PC-3 (cell line): ENCODE measurements around the gene CLIC5. TPM values are rescaled to one million over a fixed set of nuclear protein-coding genes. Genes with fewer than 3 reads are reported as not detected.

Experiments
- ATAC-seq: fragments of 200-7000 bp; cut with Tn5 transposase; 2 replicates; pipeline ENCODE4 v1.9.1; 2020; ENCODE audit warnings: mild to moderate bottlenecking, moderate library complexity
- BruUV-seq: library from RNA; stranded (reverse); fragments of 400-500 nt; replicated peaks from 2 replicates; lab custom pipeline; 2021; lab: Mats Ljungman, UMichigan
- CTCF ChIA-PET: fragments of 300-600 bp; sonication (Branson Sonifier 250); formaldehyde crosslinking; loops from one replicate; lab custom pipeline; 2022; ENCODE audit warnings: antibody characterized with exemption; lab: Charles Lee
- POLR2A ChIA-PET: fragments of 300-600 bp; sonication (Branson Sonifier 250); formaldehyde crosslinking; loops from one replicate; lab custom pipeline; 2022; ENCODE audit warnings: antibody characterized with exemption; ENCODE audit not compliant: unreplicated experiment; lab: Charles Lee
- DNase-seq: peaks from one replicate; pipeline ENCODE4 v3.0.0-alpha.2; 2015
- H2AFZ ChIP-seq: fragments of 300-600 bp; sonication (generic); 2 replicates; pipeline ENCODE4 v1.6.0; 2016; ENCODE audit warnings: antibody characterized with exemption, low read length
- H3F3A ChIP-seq: fragments of 300-600 bp; sonication (generic); one replicate; pipeline ENCODE4 v1.6.0; 2017; ENCODE audit warnings: antibody characterized with exemption, low read length, control low read depth, mild to moderate bottlenecking; ENCODE audit not compliant: unreplicated experiment
- H3K27ac ChIP-seq: fragments of 300-600 bp; sonication (generic); 2 replicates; pipeline ENCODE4 v1.5.1; 2016; ENCODE audit warnings: mild to moderate bottlenecking, low read length
- H3K27me3 ChIP-seq: fragments of 300-600 bp; sonication (generic); 2 replicates; pipeline ENCODE4 v1.6.1; 2016; ENCODE audit warnings: low read length, mixed read lengths
- H3K36me3 ChIP-seq: fragments of 300-600 bp; sonication (generic); 2 replicates; pipeline ENCODE4 v1.6.1; 2016; ENCODE audit warnings: low read depth, mixed run types, low read length, mixed read lengths
- H3K4me1 ChIP-seq: fragments of 300-600 bp; sonication (generic); 2 replicates; pipeline ENCODE4 v1.5.1; 2016; ENCODE audit warnings: low read length; ENCODE audit not compliant: insufficient read depth
- H3K4me2 ChIP-seq: fragments of 300-600 bp; sonication (generic); 2 replicates; pipeline ENCODE4 v1.6.0; 2016; ENCODE audit warnings: low read length
- H3K4me3 ChIP-seq: fragments of 300-600 bp; sonication (generic); 2 replicates; pipeline ENCODE4 v1.5.1; 2016; ENCODE audit warnings: mild to moderate bottlenecking, low read length, mixed read lengths
- H3K79me2 ChIP-seq: fragments of 300-600 bp; sonication (generic); 2 replicates; pipeline ENCODE4 v1.6.1; 2017; ENCODE audit warnings: low read length, mixed read lengths
- H3K9ac ChIP-seq: fragments of 300-600 bp; sonication (generic); 2 replicates; pipeline ENCODE4 v1.6.0; 2016; ENCODE audit warnings: mild to moderate bottlenecking, low read length
- H3K9me2 ChIP-seq: fragments of 300-600 bp; sonication (generic); replicated peaks from 2 replicates; pipeline ENCODE4 v1.6.1; 2016; ENCODE audit warnings: mixed run types, low read length, mixed read lengths
- H3K9me3 ChIP-seq: fragments of 300-600 bp; sonication (generic); 2 replicates; pipeline ENCODE4 v1.6.1; 2016; ENCODE audit warnings: low read length, mixed read lengths
- H4K20me1 ChIP-seq: fragments of 300-600 bp; sonication (generic); 2 replicates; pipeline ENCODE4 v1.6.1; 2016; ENCODE audit warnings: low read length, mixed read lengths
- CTCF ChIP-seq: fragments of 300-600 bp; sonication (generic); conservative IDR thresholded peaks from 2 replicates; pipeline ENCODE4 v1.5.1; 2017; ENCODE audit warnings: antibody characterized with exemption, low read depth, mild to moderate bottlenecking, low read length
- EZH2 ChIP-seq: fragments of 300-600 bp; sonication (generic); IDR thresholded peaks from one replicate; pipeline ENCODE4 v1.6.1; 2017; ENCODE audit warnings: antibody characterized with exemption, mild to moderate bottlenecking, low read length; ENCODE audit not compliant: unreplicated experiment
- EZH2phosphoT487 ChIP-seq: fragments of 300-600 bp; sonication (generic); IDR thresholded peaks from 2 replicates; pipeline ENCODE4 v1.6.1; 2018; ENCODE audit warnings: mild to moderate bottlenecking, antibody characterized with exemption, low read length, borderline replicate concordance
- intact Hi-C: fragments of 100-400 bp; cut with micrococcal nuclease; formaldehyde crosslinking; loops from 2 replicates; pipeline ENCODE4 v1.9.0; 2023
- total RNA-seq: library from RNA; depleted of rRNA; stranded (reverse); fragments of >200 nt; gene quantifications from 2 replicates; pipeline ENCODE4 v1.2.3, GENCODE V29; 2014

Gene CLIC5
- total RNA-seq, 1 experiment from 2014 or later: not detected

- H3K36me3 ChIP-seq: no peaks in the 10 kb centered on the region
- ChIA-PET CTCF (no interaction called here), POLR2A (no interaction called here)
- H2AFZ ChIP-seq: no peak overlapping the region
- no peaks in the 10 kb centered on the region for H3K4me1 ChIP-seq
- intact Hi-C loops: no loop called here
- DNase-seq (no peak), ATAC-seq (no peak)
- H3K79me2 ChIP-seq: no peaks in the 10 kb centered on the region
- no peak overlapping the region for H3K4me2 ChIP-seq
- no peaks in the 10 kb centered on the region for H3K9me2 ChIP-seq
- no peaks in the 10 kb centered on the region for H4K20me1 ChIP-seq
- 0 out of 2 replicates have a peak, but pooled peaks cover 4% of the 10 kb centered on the region for H3K27me3 ChIP-seq
- no peaks in the 10 kb centered on the region for H3K9me3 ChIP-seq
- H3K4me3 ChIP-seq: no peak overlapping the region
- no peak overlapping the region for H3K27ac ChIP-seq
- no peak overlapping the region for H3K9ac ChIP-seq
- BruUV-seq: no TSS peak
- H3F3A ChIP-seq: no peaks in the 10 kb centered on the region
- no peak for TF ChIP-seq EZH2
- no peak for TF ChIP-seq CTCF
- no peak for TF ChIP-seq EZH2phosphoT487
Measured at GRCh38 chr6:45981046-45981445, 34.6 kb downstream of the CLIC5 start.

GRCh38 chr6:45979311-45979710 lies 36.3 kb downstream of the CLIC5 start:
- TF ChIP-seq EZH2phosphoT487: no peak
- no peak for TF ChIP-seq EZH2
- TF ChIP-seq CTCF: no peak

GRCh38 chr6:45974596-45974995 lies 41.1 kb downstream of the CLIC5 start:
- H3K36me3 ChIP-seq: no peaks in the 10 kb centered on the region
- intact Hi-C loops: no loop called here
- H3K9me2 ChIP-seq: no peaks in the 10 kb centered on the region
- no peaks in the 10 kb centered on the region for H3F3A ChIP-seq
- TF ChIP-seq EZH2: no peak
- no peaks in the 10 kb centered on the region for H3K79me2 ChIP-seq
- 0 out of 2 replicates have a peak, but pooled peaks cover 4% of the 10 kb centered on the region for H3K27me3 ChIP-seq
- no peak for DNase-seq
- no peak overlapping the region for H3K4me2 ChIP-seq
- BruUV-seq: no TSS peak
- POLR2A ChIA-PET: no interaction called here
- no peaks in the 10 kb centered on the region for H4K20me1 ChIP-seq
- no peak overlapping the region for H2AFZ ChIP-seq
- no peak overlapping the region for H3K9ac ChIP-seq
- no peak for ATAC-seq
- CTCF ChIA-PET: no interaction called here
- no peak overlapping the region for H3K27ac ChIP-seq
- no peaks in the 10 kb centered on the region for H3K4me1 ChIP-seq
- no peaks in the 10 kb centered on the region for H3K9me3 ChIP-seq
- no peak overlapping the region for H3K4me3 ChIP-seq

More at GRCh38 chr6:45979311-45979710, 36.3 kb downstream of the CLIC5 start:
- no peaks in the 10 kb centered on the region for H3K36me3 ChIP-seq
- H3K4me2 ChIP-seq: no peak overlapping the region
- no peaks in the 10 kb centered on the region for H3K79me2 ChIP-seq
- 0 out of 2 replicates have a peak, but pooled peaks cover 4% of the 10 kb centered on the region for H3K27me3 ChIP-seq
- no peaks in the 10 kb centered on the region for H3F3A ChIP-seq
- ATAC-seq (no peak), DNase-seq (no peak)
- ChIA-PET POLR2A (no interaction called here), CTCF (interaction anchor here (0.6 kb wide), 1 partner anchor 776 kb away, joined by 3 read pairs; no protein-coding TSS in a partner anchor)
- H2AFZ ChIP-seq: no peak overlapping the region
- H3K27ac ChIP-seq: no peak overlapping the region
- no peaks in the 10 kb centered on the region for H3K9me2 ChIP-seq
- BruUV-seq: no TSS peak
- no peaks in the 10 kb centered on the region for H3K4me1 ChIP-seq
- no peaks in the 10 kb centered on the region for H4K20me1 ChIP-seq
- intact Hi-C loops: no loop called here
- no peak overlapping the region for H3K9ac ChIP-seq
- H3K9me3 ChIP-seq: no peaks in the 10 kb centered on the region
- no peak overlapping the region for H3K4me3 ChIP-seq
